ENCODE measurements around the gene B3GNT5. TPM values are rescaled to one million over a fixed set of nuclear protein-coding genes. Genes with fewer than 3 reads are reported as not detected.

The B3GNT5 gene
- total RNA-seq, 2 experiments from 2014 or later = 11.3 to 13.3 TPM

DNA sequence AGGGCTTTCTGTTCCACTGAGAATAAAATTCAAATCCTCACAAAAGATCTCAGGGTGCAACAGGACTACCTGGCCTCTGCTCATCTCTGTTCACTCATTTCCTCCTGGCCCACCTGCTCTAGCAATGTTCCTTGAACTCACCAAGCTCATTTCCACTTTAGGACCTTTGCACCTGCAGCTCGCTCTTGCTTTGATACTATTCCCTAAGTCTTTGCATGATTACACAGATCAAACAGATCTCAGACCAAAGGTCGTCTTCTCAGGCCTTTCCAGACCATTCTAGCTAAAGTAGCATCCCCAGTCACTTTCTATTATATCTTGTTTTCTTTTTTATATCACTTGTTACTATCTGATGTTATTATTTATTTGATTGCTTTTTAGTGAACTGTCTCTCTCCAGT lies 54.7 kb downstream of the B3GNT5 start:
- H3K4me1 Mint-ChIP-seq = peaks cover 22% of the 10 kb centered on the region
- H3K36me3 Mint-ChIP-seq = peaks cover 5% of the 10 kb centered on the region
- H3K9me3 Mint-ChIP-seq = no peaks in the 10 kb centered on the region
- H3K27me3 Mint-ChIP-seq = no peaks in the 10 kb centered on the region
- H3K27ac Mint-ChIP-seq = no peak overlapping the region
- no peak overlapping the region for H3K4me3 Mint-ChIP-seq
- DNase-seq = no peak

DNA sequence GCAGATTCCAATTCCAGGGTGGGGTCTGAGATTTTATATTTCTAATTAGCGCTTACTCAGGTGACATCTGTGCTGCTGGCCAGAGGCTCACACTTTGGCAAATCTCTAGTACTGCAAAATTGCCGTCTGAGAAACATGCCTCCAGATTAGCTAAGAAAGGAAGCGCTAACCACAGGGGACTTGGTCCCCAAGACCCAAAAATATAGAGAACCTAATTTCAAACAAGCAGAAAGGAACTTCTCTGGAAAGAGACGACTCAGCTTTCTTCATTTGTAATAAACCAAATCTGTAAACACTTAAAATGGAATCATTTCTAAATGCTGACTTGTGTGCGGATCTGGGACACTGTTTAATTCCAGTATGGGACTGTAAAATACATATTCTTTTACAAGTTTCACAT lies 55.7 kb downstream of the B3GNT5 start:
- Mint-ChIP-seq H3K27ac (no peak overlapping the region), H3K36me3 (peaks cover 5% of the 10 kb centered on the region), H3K4me1 (peaks cover 22% of the 10 kb centered on the region), H3K4me3 (no peak overlapping the region), H3K27me3 (no peaks in the 10 kb centered on the region), H3K9me3 (no peaks in the 10 kb centered on the region)
- no peak for DNase-seq

DNA sequence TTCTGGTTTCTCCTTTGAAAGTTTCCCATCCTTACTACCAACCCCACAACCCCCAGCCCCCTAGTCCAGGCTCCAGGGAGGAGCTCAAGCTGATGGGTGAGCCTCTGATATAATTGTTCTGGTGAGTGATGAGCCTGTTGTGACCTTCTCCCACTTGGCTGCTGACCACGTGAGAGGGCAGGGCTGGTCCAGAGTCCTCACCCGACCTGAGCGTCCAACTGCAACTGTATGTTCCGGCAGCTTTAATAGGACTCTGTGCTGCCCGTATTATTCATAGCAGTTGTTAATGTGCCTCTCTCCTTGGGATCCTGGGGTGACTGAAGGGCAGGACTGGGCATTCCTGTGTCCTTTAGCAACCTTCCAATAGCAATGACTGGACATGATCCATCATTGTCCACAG lies 56.2 kb downstream of the B3GNT5 start:
- DNase-seq = no peak
- no peak overlapping the region for H3K4me3 Mint-ChIP-seq
- no peaks in the 10 kb centered on the region for H3K9me3 Mint-ChIP-seq

DNA sequence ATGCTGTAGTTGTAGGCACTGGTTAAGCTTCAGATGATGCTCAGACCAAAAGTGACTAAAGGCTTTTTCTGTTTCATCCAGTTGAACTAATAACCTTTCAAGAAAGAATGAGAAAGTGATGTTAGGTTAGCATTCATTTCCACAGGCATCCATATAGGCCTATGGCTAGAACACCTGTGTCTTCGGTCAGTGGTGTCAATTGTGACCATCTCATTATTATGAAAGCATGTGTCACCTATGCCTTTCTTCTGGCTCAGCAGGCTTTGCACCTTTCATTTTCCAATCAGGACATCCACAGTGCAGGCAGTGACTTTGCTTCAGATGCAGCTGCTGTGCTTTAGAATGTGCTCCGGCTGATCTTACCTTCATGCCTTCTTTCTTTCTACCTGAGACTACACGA lies 57.9 kb downstream of the B3GNT5 start:
- Mint-ChIP-seq H3K36me3 (peaks cover 5% of the 10 kb centered on the region), H3K27me3 (no peaks in the 10 kb centered on the region), H3K27ac (no peak overlapping the region), H3K4me3 (no peak overlapping the region), H3K4me1 (peaks cover 22% of the 10 kb centered on the region), H3K9me3 (no peaks in the 10 kb centered on the region)
- no peak for DNase-seq

More for the DNA sequence above, 56.2 kb downstream of the B3GNT5 start:
- no peak overlapping the region for H3K27ac Mint-ChIP-seq
- H3K4me1 Mint-ChIP-seq = peaks cover 22% of the 10 kb centered on the region
- H3K27me3 Mint-ChIP-seq = no peaks in the 10 kb centered on the region
- peaks cover 5% of the 10 kb centered on the region for H3K36me3 Mint-ChIP-seq

DNA sequence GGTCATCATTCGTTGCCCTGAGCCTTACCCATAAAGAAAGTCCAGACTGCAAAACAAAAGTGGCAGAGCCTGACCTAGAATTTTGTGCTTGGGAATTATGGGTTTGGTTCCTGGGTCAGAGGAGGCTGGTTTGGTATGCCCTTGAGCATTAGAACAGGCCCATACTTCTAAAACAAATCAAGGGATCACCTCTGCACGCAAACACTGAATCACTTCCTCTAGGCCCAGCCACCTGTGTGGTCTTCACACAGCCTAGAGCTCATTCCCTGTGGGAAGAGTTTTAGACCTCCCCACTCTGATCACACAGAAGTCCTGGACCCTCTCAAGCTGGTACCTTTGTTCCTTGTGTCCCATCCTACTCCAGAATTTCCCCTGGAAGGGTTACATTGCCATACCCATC lies 59.4 kb downstream of the B3GNT5 start:
- no peaks in the 10 kb centered on the region for H3K9me3 Mint-ChIP-seq
- H3K4me3 Mint-ChIP-seq = no peak overlapping the region
- no peaks in the 10 kb centered on the region for H3K27me3 Mint-ChIP-seq
- H3K36me3 Mint-ChIP-seq = peaks cover 5% of the 10 kb centered on the region
- H3K27ac Mint-ChIP-seq = no peak overlapping the region
- H3K4me1 Mint-ChIP-seq = peaks cover 8% of the 10 kb centered on the region
- DNase-seq = no peak

DNA sequence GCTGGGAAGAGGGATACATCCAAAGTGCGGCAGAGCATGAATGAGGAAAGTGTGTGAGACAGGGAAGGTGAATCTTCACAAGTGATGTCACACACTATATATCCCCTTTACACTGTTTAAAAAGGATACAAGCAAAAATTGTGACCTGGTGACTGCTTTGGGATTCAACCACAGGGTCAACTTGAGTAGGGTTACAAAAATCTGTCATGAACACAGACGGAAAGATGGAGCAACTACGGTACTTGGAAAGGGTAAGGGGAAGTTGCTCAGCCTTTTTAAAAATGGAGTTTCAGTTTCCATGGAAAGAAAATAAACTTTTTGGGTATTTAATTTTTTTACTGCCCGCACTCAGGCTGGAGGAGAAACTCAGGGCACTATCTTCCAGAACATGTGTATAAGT lies 60.3 kb downstream of the B3GNT5 start:
- Mint-ChIP-seq H3K27ac (no peak overlapping the region), H3K36me3 (peaks cover 3% of the 10 kb centered on the region), H3K9me3 (no peaks in the 10 kb centered on the region), H3K4me1 (peaks cover 3% of the 10 kb centered on the region), H3K4me3 (no peak overlapping the region), H3K27me3 (no peaks in the 10 kb centered on the region)
- DNase-seq = no peak

DNA sequence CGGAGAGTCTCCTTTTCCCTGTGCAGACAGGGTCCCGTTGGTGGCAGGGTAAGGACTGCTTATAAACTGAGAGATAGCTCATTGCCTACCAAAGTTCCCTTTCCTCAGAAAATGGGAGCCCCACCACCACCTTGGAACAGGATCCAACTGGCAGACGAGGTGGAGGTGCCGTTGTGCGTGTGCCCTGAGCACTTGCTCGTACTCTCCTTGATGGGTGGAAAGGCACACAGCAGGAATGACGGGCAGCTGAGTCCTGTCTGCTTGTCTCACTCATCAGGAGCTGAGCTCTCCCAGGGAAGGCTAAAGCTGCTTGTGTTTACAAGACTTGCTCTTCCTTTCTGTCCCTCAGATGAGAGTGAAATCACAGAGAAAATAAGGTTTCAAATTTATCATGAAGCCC lies 60.7 kb downstream of the B3GNT5 start:
- no peak for DNase-seq
- Mint-ChIP-seq H3K27ac (no peak overlapping the region), H3K9me3 (no peaks in the 10 kb centered on the region), H3K4me1 (peaks cover 5% of the 10 kb centered on the region), H3K4me3 (no peak overlapping the region), H3K36me3 (peaks cover 3% of the 10 kb centered on the region), H3K27me3 (no peaks in the 10 kb centered on the region)

DNA sequence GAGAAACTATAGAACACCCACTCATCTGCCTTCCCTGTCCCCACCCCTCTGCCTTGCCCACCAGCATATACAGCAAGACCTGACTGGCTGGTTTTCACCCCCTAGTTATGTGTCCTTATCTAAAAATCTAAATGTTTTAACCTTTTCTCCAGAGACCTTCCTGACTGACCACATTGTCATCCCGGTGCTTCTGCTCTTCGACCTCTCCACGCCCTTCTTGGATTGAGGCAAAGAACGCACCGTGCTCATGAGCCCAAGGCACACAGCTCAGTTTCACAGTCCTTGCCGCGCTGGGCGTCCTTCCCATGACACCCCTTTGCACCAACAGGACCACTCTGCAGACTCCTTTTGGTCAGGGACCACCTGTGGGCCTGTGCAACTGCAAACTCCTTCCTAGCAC lies 62.7 kb downstream of the B3GNT5 start:
- no peak overlapping the region for H3K27ac Mint-ChIP-seq
- DNase-seq = no peak
- H3K4me3 Mint-ChIP-seq = no peak overlapping the region
- no peaks in the 10 kb centered on the region for H3K9me3 Mint-ChIP-seq
- H3K36me3 Mint-ChIP-seq = no peaks in the 10 kb centered on the region
- H3K27me3 Mint-ChIP-seq = no peaks in the 10 kb centered on the region
- H3K4me1 Mint-ChIP-seq = peaks cover 14% of the 10 kb centered on the region

DNA sequence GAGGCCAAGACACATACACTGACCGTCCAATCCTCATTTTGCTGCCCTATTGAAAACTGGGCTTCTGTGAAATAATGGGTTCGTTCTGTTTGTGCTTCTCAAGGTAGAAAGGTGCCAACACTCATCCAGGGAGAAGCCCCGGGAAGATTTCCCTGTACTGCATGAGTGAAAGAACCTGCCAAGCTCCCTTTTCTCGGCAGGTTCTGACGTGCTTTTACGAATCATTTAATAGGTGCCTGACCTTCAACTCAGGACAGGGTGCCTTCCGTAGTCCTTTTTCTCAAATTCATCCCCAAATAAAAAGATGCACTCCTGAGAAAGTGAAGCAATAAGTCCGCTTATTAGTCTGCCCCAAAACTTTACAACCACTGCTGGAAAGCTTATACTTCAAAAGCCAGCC lies 64.2 kb downstream of the B3GNT5 start:
- no peaks in the 10 kb centered on the region for H3K9me3 Mint-ChIP-seq
- H3K27ac Mint-ChIP-seq = no peak overlapping the region
- DNase-seq = no peak
- H3K36me3 Mint-ChIP-seq = no peaks in the 10 kb centered on the region
- H3K27me3 Mint-ChIP-seq = no peaks in the 10 kb centered on the region
- H3K4me3 Mint-ChIP-seq = no peak overlapping the region
- H3K4me1 Mint-ChIP-seq = peaks cover 14% of the 10 kb centered on the region

DNA sequence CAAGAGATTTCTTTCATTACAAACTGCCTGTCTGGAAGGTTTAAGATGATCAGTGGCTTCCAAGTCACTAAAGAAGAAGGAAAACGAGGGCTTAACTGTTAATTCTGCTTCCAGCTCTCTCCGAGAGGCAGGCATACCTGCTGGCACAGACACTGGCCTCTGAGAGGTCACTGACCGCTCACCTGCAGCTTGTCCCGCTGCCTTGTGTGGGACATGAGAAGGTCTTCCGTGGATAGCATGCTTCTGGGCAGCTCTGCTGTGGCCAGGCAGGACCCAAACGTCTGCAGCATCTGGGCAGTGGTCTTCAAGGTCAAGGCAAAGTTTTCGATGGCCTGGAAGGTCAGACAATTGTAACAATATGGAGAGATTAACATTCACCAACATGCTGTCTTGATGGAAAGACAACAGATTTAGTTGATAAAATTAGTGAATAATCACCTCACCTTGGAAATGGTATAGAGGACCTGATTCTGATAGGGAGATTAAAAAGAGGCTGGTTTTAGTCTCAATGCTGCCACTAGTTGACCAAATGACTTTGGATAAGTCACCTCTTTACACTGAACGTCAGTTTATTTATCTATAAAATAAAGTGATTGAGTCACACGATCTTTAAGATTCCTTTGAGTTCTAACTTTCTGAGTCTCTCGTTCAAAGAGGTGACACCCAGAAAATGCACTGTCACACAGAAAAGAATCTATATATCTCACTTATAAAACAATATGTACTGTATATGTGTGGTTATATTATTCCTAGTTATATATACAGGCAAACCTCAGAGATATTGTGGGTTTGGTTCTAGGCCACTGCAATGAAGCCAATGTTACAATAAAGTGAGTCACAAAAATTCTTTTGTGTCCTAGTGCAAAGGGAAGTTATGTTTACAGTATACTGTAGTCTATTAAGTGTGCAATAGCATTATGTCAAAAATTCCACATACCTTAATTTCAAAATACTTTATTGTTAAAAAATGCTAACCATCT lies 65.1 kb downstream of the B3GNT5 start:
- H3K9me3 Mint-ChIP-seq = no peaks in the 10 kb centered on the region
- no peaks in the 10 kb centered on the region for H3K27me3 Mint-ChIP-seq

DNA sequence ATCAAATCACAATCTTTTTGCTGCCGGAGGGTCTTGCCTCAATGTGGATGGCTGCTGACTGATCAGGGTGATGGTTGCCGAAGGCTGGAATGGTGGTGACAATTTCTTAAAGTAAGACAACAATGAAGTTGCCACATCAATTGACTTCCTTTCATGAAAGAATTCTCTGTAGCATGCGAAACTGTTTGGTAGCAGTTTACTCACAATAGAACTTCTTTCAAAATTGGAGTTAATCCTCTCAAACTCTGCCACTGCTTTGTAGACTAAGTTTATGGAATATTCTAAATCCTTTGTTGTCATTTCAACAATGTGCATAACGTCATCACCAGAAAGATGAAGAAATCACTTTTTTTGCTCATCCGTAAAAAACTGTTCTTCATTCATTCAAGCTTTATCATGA lies 65.8 kb downstream of the B3GNT5 start:
- H3K9me3 Mint-ChIP-seq = no peaks in the 10 kb centered on the region
- peaks cover 14% of the 10 kb centered on the region for H3K4me1 Mint-ChIP-seq
- H3K4me3 Mint-ChIP-seq = no peak overlapping the region
- no peak overlapping the region for H3K27ac Mint-ChIP-seq
- H3K36me3 Mint-ChIP-seq = no peaks in the 10 kb centered on the region
- DNase-seq = no peak
- no peaks in the 10 kb centered on the region for H3K27me3 Mint-ChIP-seq

More for the DNA sequence above, 65.1 kb downstream of the B3GNT5 start:
- H3K36me3 Mint-ChIP-seq = no peaks in the 10 kb centered on the region
- H3K4me1 Mint-ChIP-seq = peaks cover 14% of the 10 kb centered on the region
- H3K27ac Mint-ChIP-seq = peak overlapping the region; percentile 40
- H3K4me3 Mint-ChIP-seq = no peak overlapping the region
- DNase-seq = no peak

DNA sequence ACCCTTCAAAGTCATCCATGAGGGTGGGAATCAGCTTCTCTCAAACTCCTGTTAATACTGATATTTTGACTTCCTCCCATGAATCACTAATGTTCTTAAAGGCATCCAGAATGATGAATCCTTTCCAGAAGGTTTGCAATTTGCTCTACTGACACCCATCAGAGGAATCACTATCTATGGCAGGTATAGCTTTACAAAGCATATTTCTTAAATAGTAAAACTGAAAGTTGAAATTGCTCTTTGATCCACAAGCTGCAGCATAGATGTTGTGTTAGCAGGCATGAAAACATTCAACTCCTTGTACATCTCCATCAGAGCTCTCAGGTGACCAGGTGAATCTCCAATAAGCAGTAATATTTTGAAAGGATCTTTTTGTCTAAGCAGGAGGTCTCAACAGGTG lies 66.3 kb downstream of the B3GNT5 start:
- no peaks in the 10 kb centered on the region for H3K9me3 Mint-ChIP-seq
- H3K4me3 Mint-ChIP-seq = no peak overlapping the region
- peaks cover 14% of the 10 kb centered on the region for H3K4me1 Mint-ChIP-seq
- no peak overlapping the region for H3K27ac Mint-ChIP-seq
- H3K36me3 Mint-ChIP-seq = no peaks in the 10 kb centered on the region
- no peak for DNase-seq
- H3K27me3 Mint-ChIP-seq = no peaks in the 10 kb centered on the region

Other genes starting within 250 kb of the B3GNT5 start
- 10 to 100 TPM; 32.2 to 38.3 TPM for gene MCCC1, start 153.8 kb upstream of the B3GNT5 start, total RNA-seq
- 10 to 100 TPM; 10.8 to 10.9 TPM for gene LAMP3, start 90.5 kb upstream of the B3GNT5 start, total RNA-seq
- gene MCF2L2, start 175.4 kb downstream of the B3GNT5 start, total RNA-seq = 1 to 10 TPM; 1.9 to 2.2 TPM